ENCODE results near the gene CACNA1B.

DNA sequence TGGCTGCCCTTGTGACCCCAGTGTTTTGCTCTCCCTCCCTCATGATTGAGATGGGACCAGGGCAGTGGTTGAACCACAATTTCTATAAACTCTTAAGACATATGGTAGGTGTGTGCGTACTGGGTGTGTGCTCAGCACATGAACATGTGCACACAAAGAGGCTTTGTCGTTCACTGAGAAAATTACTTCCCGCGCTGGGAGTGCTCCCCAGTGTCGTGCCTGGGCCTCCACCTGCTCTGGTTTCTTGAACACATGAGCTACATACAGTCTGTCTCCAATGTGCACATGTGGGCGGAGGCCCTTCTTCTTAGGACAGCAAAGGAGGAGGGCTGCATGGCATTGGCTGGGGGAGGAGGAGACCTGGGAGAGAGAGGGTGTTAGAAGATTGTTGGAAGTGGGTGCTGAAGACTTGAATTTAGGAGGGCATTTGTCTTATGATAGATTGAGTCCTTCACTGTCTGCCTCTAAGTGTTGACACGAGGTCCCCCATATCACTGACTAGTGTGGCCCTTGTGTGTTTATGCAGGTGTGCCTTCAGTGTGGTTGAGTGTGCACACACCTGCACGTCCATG, 170.0 kb downstream of the CACNA1B start:
- no peak for TF ChIP-seq EZH2 (IDR thresholded peaks at IDR 0.05; ENCODE audit: borderline replicate concordance, low read length)
- TF ChIP-seq, protein P1, sequence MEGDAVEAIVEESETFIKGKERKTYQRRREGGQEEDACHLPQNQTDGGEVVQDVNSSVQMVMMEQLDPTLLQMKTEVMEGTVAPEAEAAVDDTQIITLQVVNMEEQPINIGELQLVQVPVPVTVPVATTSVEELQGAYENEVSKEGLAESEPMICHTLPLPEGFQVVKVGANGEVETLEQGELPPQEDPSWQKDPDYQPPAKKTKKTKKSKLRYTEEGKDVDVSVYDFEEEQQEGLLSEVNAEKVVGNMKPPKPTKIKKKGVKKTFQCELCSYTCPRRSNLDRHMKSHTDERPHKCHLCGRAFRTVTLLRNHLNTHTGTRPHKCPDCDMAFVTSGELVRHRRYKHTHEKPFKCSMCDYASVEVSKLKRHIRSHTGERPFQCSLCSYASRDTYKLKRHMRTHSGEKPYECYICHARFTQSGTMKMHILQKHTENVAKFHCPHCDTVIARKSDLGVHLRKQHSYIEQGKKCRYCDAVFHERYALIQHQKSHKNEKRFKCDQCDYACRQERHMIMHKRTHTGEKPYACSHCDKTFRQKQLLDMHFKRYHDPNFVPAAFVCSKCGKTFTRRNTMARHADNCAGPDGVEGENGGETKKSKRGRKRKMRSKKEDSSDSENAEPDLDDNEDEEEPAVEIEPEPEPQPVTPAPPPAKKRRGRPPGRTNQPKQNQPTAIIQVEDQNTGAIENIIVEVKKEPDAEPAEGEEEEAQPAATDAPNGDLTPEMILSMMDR (conservative IDR thresholded peaks at IDR 0.05 in 1 of 2, IDR thresholded peaks at IDR 0.05 in 1 of 2; ENCODE audit: extremely low read depth in 1 of 2, insufficient read depth in 1 of 2, low read depth in 1 of 2, low read length in 2 of 2) = no peak

All from mammary epithelial cell (primary cell).